WTC11 (cell line): ENCODE data around the gene OPTC. TPM values are rescaled to one million over a fixed set of nuclear protein-coding genes. Genes with fewer than 3 reads are reported as not detected.

Experiments
- ATAC-seq: fragments of 200-7000 bp; cut with Tn5 transposase; 2 replicates; pipeline ENCODE4 v1.10.0; 2021; ENCODE audit warnings: mild to moderate bottlenecking, moderate library complexity
- CTCF ChIA-PET: fragments of 300-600 bp; sonication (Branson Sonifier 250); formaldehyde crosslinking; loops from one replicate; lab custom pipeline; 2021; ENCODE audit warnings: antibody characterized with exemption; lab: Charles Lee
- POLR2A ChIA-PET: fragments of 350-600 bp; sonication (Branson Sonifier 250); formaldehyde crosslinking; loops from one replicate; lab custom pipeline; 2021; ENCODE audit warnings: antibody characterized with exemption; lab: Charles Lee
- DNase-seq: peaks from one replicate; pipeline ENCODE4 v3.0.0; 2021; ENCODE audit warnings: low spot score
- H3K27ac Mint-ChIP-seq: 2 replicates; pipeline ENCODE4 v1.8.0; 2021; ENCODE audit warnings: mixed read lengths
- H3K27me3 Mint-ChIP-seq: 2 replicates; pipeline ENCODE4 v1.8.0; 2021; ENCODE audit warnings: low read depth, mild to moderate bottlenecking, moderate library complexity, mixed read lengths
- H3K36me3 Mint-ChIP-seq: 2 replicates; pipeline ENCODE4 v1.8.0; 2021; ENCODE audit warnings: mixed read lengths
- H3K4me1 Mint-ChIP-seq: 2 replicates; pipeline ENCODE4 v1.8.0; 2022; ENCODE audit warnings: mixed read lengths
- H3K4me3 Mint-ChIP-seq: 2 replicates; pipeline ENCODE4 v1.8.0; 2021; ENCODE audit warnings: mild to moderate bottlenecking, moderate library complexity, mixed read lengths
- H3K9me3 Mint-ChIP-seq: 2 replicates; pipeline ENCODE4 v1.8.0; 2021; ENCODE audit warnings: mixed read lengths
- AFF4 ChIP-seq: sonication (generic); formaldehyde crosslinking; IDR thresholded peaks from 2 replicates; pipeline ENCODE4 v1.8.1; 2023; ENCODE audit warnings: mild to moderate bottlenecking, missing genetic modification reagents, borderline replicate concordance
- CTCF ChIP-seq: fragments of 200-600 bp; IDR thresholded peaks from 2 replicates; pipeline ENCODE4 v1.8.0; 2022; ENCODE audit warnings: antibody characterized with exemption
- E2F1 ChIP-seq: sonication (generic); formaldehyde crosslinking; IDR thresholded peaks from 2 replicates; pipeline ENCODE4 v1.8.0; 2022; ENCODE audit warnings: mild to moderate bottlenecking, missing genetic modification reagents
- E2F5 ChIP-seq: sonication (generic); formaldehyde crosslinking; IDR thresholded peaks from 2 replicates; pipeline ENCODE4 v1.8.1; 2022; ENCODE audit warnings: mild to moderate bottlenecking, moderate library complexity, missing genetic modification reagents
- ELF4 ChIP-seq: sonication (generic); formaldehyde crosslinking; IDR thresholded peaks from 2 replicates; pipeline ENCODE4 v1.8.1; 2022; ENCODE audit warnings: low read depth, mild to moderate bottlenecking, moderate library complexity, missing genetic modification reagents
- EMX1 ChIP-seq: fragments of 250-450 bp; sonication (Bioruptor Pico); IDR thresholded peaks from 2 replicates; pipeline ENCODE4 v1.8.0; 2021; ENCODE audit warnings: mild to moderate bottlenecking
- FOXP4 ChIP-seq: sonication (generic); formaldehyde crosslinking; IDR thresholded peaks from 2 replicates; pipeline ENCODE4 v1.8.0; 2022; ENCODE audit warnings: mild to moderate bottlenecking, missing genetic modification reagents
- IRF2 ChIP-seq: sonication (generic); formaldehyde crosslinking; IDR thresholded peaks from 2 replicates; pipeline ENCODE4 v1.8.0; 2022; ENCODE audit warnings: low read depth, missing genetic modification reagents, borderline replicate concordance
- MYBL2 ChIP-seq: sonication (generic); formaldehyde crosslinking; IDR thresholded peaks from 2 replicates; pipeline ENCODE4 v1.8.1; 2023; ENCODE audit warnings: mild to moderate bottlenecking, moderate library complexity, missing genetic modification reagents
- ZBTB21 ChIP-seq: sonication (generic); formaldehyde crosslinking; IDR thresholded peaks from 2 replicates; pipeline ENCODE4 v1.8.1; 2023; ENCODE audit warnings: mild to moderate bottlenecking, missing genetic modification reagents, borderline replicate concordance
- ZMAT4 ChIP-seq: fragments of 250-450 bp; sonication (Bioruptor Pico); IDR thresholded peaks from 2 replicates; pipeline ENCODE4 v1.9.0; 2021; ENCODE audit warnings: mild to moderate bottlenecking
- ZNF232 ChIP-seq: sonication (generic); formaldehyde crosslinking; IDR thresholded peaks from 2 replicates; pipeline ENCODE4 v1.8.0; 2022; ENCODE audit warnings: mild to moderate bottlenecking, missing genetic modification reagents
- ZNF423 ChIP-seq: fragments of 250-450 bp; sonication (Bioruptor Pico); IDR thresholded peaks from 2 replicates; pipeline ENCODE4 v2.1.2; 2022; ENCODE audit warnings: mild to moderate bottlenecking, moderate library complexity
- total RNA-seq: library from RNA; stranded (reverse); gene quantifications from 3 replicates; pipeline ENCODE4 v1.2.3, GENCODE V29; 2021

Gene OPTC
- total RNA-seq, 1 experiment from 2014 or later = 0.55 TPM

GRCh38 chr1:203453016-203453415 is 40.9 kb upstream of the OPTC start:
- TF ChIP-seq IRF2 (CRISPR knock-in tag) (no peak), CTCF (no peak), MYBL2 (CRISPR knock-in tag) (no peak), AFF4 (CRISPR knock-in tag) (no peak), ELF4 (CRISPR knock-in tag) (no peak), FOXP4 (CRISPR knock-in tag) (no peak), E2F1 (CRISPR knock-in tag) (no peak), ZNF232 (CRISPR knock-in tag) (no peak), ZBTB21 (no peak), E2F5 (CRISPR knock-in tag) (no peak), EMX1 (CRISPR knock-in tag) (no peak)
- H3K27ac Mint-ChIP-seq = no peak overlapping the region
- H3K36me3 Mint-ChIP-seq = no peaks in the 10 kb centered on the region
- H3K9me3 Mint-ChIP-seq = no peaks in the 10 kb centered on the region
- no peaks in the 10 kb centered on the region; the same call in 1 of the 2 replicates for H3K27me3 Mint-ChIP-seq
- peaks cover 14% of the 10 kb centered on the region for H3K4me1 Mint-ChIP-seq
- ATAC-seq (no peak), DNase-seq (no peak)
- POLR2A ChIA-PET = no interaction called here
- CTCF ChIA-PET = interaction anchor here (1.0 to 2.9 kb wide), 8 partner anchors 11 to 185 kb away, joined by 3 to 12 read pairs (median 4); partner anchors contain the start of gene PRELP
- no peak overlapping the region for H3K4me3 Mint-ChIP-seq

GRCh38 chr1:203453616-203454015 is 40.3 kb upstream of the OPTC start:
- H3K4me3 Mint-ChIP-seq = no peak overlapping the region
- TF ChIP-seq ZNF423 (CRISPR knock-in tag) (peak; percentile 45; the same call in 1 of the 2 replicates), ZMAT4 (CRISPR knock-in tag) (no peak)
- no peaks in the 10 kb centered on the region for H3K36me3 Mint-ChIP-seq
- H3K27ac Mint-ChIP-seq = no peak overlapping the region
- ChIA-PET POLR2A (no interaction called here), CTCF (interaction anchor here (0.6 to 2.9 kb wide), 10 partner anchors 10 to 401 kb away, joined by 3 to 12 read pairs (median 4); partner anchors contain the start of gene PRELP)
- H3K27me3 Mint-ChIP-seq = no peaks in the 10 kb centered on the region; the same call in 1 of the 2 replicates
- no peaks in the 10 kb centered on the region for H3K9me3 Mint-ChIP-seq
- DNase-seq (no peak), ATAC-seq (no peak)
- peaks cover 9% of the 10 kb centered on the region for H3K4me1 Mint-ChIP-seq
